ENCODE measurements around the gene CLIC6. TPM values are rescaled to one million over a fixed set of nuclear protein-coding genes. Genes with fewer than 3 reads are reported as not detected.

CLIC6 gene
- total and polyA plus RNA-seq, 2 of the 8 experiments (the other 6 are each of a cell fraction or from before 2014, with no cell fraction given) = 0.42 to 1.3 TPM

GRCh38 chr21:34642211-34643075 is 26.4 kb upstream of the CLIC6 start (continued):
- TF ChIP-seq E2F6 (IDR thresholded peaks at IDR 0.05) = no peak
- TF ChIP-seq TAF1 (IDR thresholded peaks at IDR 0.05; ENCODE audit: low read depth, low read length) = no peak
- no peak for TF ChIP-seq TEAD4 (IDR thresholded peaks at IDR 0.05; ENCODE audit: low read depth, low read length)
- TF ChIP-seq SIX5 (IDR thresholded peaks at IDR 0.05; ENCODE audit: low read depth, low read length) = no peak
- no peak for TF ChIP-seq SP4 (IDR thresholded peaks at IDR 0.05; ENCODE audit: low read length)
- TF ChIP-seq, protein P1, sequence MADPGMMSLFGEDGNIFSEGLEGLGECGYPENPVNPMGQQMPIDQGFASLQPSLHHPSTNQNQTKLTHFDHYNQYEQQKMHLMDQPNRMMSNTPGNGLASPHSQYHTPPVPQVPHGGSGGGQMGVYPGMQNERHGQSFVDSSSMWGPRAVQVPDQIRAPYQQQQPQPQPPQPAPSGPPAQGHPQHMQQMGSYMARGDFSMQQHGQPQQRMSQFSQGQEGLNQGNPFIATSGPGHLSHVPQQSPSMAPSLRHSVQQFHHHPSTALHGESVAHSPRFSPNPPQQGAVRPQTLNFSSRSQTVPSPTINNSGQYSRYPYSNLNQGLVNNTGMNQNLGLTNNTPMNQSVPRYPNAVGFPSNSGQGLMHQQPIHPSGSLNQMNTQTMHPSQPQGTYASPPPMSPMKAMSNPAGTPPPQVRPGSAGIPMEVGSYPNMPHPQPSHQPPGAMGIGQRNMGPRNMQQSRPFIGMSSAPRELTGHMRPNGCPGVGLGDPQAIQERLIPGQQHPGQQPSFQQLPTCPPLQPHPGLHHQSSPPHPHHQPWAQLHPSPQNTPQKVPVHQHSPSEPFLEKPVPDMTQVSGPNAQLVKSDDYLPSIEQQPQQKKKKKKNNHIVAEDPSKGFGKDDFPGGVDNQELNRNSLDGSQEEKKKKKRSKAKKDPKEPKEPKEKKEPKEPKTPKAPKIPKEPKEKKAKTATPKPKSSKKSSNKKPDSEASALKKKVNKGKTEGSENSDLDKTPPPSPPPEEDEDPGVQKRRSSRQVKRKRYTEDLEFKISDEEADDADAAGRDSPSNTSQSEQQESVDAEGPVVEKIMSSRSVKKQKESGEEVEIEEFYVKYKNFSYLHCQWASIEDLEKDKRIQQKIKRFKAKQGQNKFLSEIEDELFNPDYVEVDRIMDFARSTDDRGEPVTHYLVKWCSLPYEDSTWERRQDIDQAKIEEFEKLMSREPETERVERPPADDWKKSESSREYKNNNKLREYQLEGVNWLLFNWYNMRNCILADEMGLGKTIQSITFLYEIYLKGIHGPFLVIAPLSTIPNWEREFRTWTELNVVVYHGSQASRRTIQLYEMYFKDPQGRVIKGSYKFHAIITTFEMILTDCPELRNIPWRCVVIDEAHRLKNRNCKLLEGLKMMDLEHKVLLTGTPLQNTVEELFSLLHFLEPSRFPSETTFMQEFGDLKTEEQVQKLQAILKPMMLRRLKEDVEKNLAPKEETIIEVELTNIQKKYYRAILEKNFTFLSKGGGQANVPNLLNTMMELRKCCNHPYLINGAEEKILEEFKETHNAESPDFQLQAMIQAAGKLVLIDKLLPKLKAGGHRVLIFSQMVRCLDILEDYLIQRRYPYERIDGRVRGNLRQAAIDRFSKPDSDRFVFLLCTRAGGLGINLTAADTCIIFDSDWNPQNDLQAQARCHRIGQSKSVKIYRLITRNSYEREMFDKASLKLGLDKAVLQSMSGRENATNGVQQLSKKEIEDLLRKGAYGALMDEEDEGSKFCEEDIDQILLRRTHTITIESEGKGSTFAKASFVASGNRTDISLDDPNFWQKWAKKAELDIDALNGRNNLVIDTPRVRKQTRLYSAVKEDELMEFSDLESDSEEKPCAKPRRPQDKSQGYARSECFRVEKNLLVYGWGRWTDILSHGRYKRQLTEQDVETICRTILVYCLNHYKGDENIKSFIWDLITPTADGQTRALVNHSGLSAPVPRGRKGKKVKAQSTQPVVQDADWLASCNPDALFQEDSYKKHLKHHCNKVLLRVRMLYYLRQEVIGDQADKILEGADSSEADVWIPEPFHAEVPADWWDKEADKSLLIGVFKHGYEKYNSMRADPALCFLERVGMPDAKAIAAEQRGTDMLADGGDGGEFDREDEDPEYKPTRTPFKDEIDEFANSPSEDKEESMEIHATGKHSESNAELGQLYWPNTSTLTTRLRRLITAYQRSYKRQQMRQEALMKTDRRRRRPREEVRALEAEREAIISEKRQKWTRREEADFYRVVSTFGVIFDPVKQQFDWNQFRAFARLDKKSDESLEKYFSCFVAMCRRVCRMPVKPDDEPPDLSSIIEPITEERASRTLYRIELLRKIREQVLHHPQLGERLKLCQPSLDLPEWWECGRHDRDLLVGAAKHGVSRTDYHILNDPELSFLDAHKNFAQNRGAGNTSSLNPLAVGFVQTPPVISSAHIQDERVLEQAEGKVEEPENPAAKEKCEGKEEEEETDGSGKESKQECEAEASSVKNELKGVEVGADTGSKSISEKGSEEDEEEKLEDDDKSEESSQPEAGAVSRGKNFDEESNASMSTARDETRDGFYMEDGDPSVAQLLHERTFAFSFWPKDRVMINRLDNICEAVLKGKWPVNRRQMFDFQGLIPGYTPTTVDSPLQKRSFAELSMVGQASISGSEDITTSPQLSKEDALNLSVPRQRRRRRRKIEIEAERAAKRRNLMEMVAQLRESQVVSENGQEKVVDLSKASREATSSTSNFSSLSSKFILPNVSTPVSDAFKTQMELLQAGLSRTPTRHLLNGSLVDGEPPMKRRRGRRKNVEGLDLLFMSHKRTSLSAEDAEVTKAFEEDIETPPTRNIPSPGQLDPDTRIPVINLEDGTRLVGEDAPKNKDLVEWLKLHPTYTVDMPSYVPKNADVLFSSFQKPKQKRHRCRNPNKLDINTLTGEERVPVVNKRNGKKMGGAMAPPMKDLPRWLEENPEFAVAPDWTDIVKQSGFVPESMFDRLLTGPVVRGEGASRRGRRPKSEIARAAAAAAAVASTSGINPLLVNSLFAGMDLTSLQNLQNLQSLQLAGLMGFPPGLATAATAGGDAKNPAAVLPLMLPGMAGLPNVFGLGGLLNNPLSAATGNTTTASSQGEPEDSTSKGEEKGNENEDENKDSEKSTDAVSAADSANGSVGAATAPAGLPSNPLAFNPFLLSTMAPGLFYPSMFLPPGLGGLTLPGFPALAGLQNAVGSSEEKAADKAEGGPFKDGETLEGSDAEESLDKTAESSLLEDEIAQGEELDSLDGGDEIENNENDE (IDR thresholded peaks at IDR 0.05; ENCODE audit: insufficient replicate concordance, low read length) = no peak
- TF ChIP-seq POU5F1 (IDR thresholded peaks at IDR 0.05; ENCODE audit: low read depth, low read length) = no peak
- no peak for TF ChIP-seq HDAC6 (IDR thresholded peaks at IDR 0.05; ENCODE audit: low read depth, low read length)
